Esophagus (tissue), 2 donors: ENCODE data around the gene RAMP3. TPM values are rescaled to one million over a fixed set of nuclear protein-coding genes. Genes with fewer than 3 reads are reported as not detected.

Source experiments
- H3K27ac ChIP-seq, 2 donors: one replicate each; pipeline ENCODE4 v1.5.1; 2013; ENCODE audit warnings: low read depth in 2 of 2, mild to moderate bottlenecking in 2 of 2, inconsistent platforms in 1 of 2, low read length in 1 of 2, moderate library complexity in 1 of 2
- H3K27me3 ChIP-seq, 2 donors: one replicate each; pipeline ENCODE4 v1.6.1; 2013; ENCODE audit warnings: low read length in 2 of 2, control low read depth in 1 of 2, mild to moderate bottlenecking in 1 of 2; ENCODE audit not compliant: insufficient read depth in 2 of 2, control insufficient read depth in 1 of 2
- H3K36me3 ChIP-seq, 2 donors: one replicate each; pipeline ENCODE4 v1.6.1; 2013; ENCODE audit warnings: low read length in 1 of 2; ENCODE audit not compliant: control insufficient read depth in 2 of 2, insufficient read depth in 2 of 2
- H3K4me1 ChIP-seq, 2 donors: one replicate each; pipeline ENCODE4 v1.6.1; 2013; ENCODE audit warnings: low read length in 1 of 2; ENCODE audit not compliant: control insufficient read depth in 2 of 2, insufficient read depth in 2 of 2
- H3K4me3 ChIP-seq, 2 donors: one replicate each; pipeline ENCODE4 v1.5.1; 2013; ENCODE audit warnings: low read length in 2 of 2, mild to moderate bottlenecking in 2 of 2, low read depth in 1 of 2, moderate library complexity in 1 of 2
- H3K9me3 ChIP-seq, 2 donors: one replicate each; pipeline ENCODE4 v1.6.1; 2013; ENCODE audit warnings: mild to moderate bottlenecking in 2 of 2, low read depth in 1 of 2, low read length in 1 of 2, moderate library complexity in 1 of 2; ENCODE audit not compliant: control insufficient read depth in 2 of 2, insufficient read depth in 1 of 2
- WGBS, 2 donors: extraction: QIAGEN DNeasy Blood & Tissue Kit; methylation state at CpG; one replicate each; pipeline ENCODE4 v1.1.7; 2013; 5-methylcytosine and 5-hydroxymethylcytosine counted together
- polyA plus RNA-seq, 2 donors: library from polyadenylated mRNA; stranded (reverse); fragments of 200-250 nt; gene quantifications; one replicate each; pipeline ENCODE4 v1.2.3, GENCODE V29; 2013
- donor health status: healthy with polysubstance abuse.
- donor health status: Bipolar disorder and iron deficiency.

Gene RAMP3
- polyA plus RNA-seq, 2 donors, result 8.5 to 12.1 TPM

- WGBS, 2 donors, result 83 to 87% methylated on average over 13 of the region's 13 CpGs
- Histone ChIP-seq H3K27me3 (no peaks in the 10 kb centered on the region), H3K4me3 (no peak overlapping the region), H3K27ac (no peak overlapping the region), H3K9me3 (no peaks in the 10 kb centered on the region), H3K36me3 (no peaks in the 10 kb centered on the region), H3K4me1 (no peaks in the 10 kb centered on the region)
Observed at GRCh38 chr7:45223728-45224630, 66.4 kb downstream of the RAMP3 start.

- Histone ChIP-seq H3K4me1 (no peaks in the 10 kb centered on the region), H3K36me3 (no peaks in the 10 kb centered on the region), H3K4me3 (no peak overlapping the region), H3K27me3 (no peaks in the 10 kb centered on the region), H3K27ac (no peak overlapping the region), H3K9me3 (no peaks in the 10 kb centered on the region)
- 16% methylated on average over 3 of the region's 3 CpGs for WGBS, 2 donors
Observed at GRCh38 chr7:45224832-45225231, 67.2 kb downstream of the RAMP3 start.

GRCh38 chr7:45225311-45225947 is 67.8 kb downstream of the RAMP3 start:
- Histone ChIP-seq H3K9me3 (no peaks in the 10 kb centered on the region), H3K27me3 (no peaks in the 10 kb centered on the region), H3K27ac (no peak overlapping the region), H3K36me3 (no peaks in the 10 kb centered on the region), H3K4me3 (no peak overlapping the region), H3K4me1 (no peaks in the 10 kb centered on the region)
- 73 to 76% methylated on average over 9 of the region's 9 CpGs for WGBS, 2 donors

GRCh38 chr7:45225948-45226335 is 68.4 kb downstream of the RAMP3 start:
- no peak overlapping the region for H3K4me3 ChIP-seq
- H3K36me3 ChIP-seq, result no peaks in the 10 kb centered on the region
- H3K27ac ChIP-seq, result no peak overlapping the region
- H3K9me3 ChIP-seq, result no peaks in the 10 kb centered on the region
- H3K27me3 ChIP-seq, result no peaks in the 10 kb centered on the region
- H3K4me1 ChIP-seq, result no peaks in the 10 kb centered on the region
- WGBS, 2 donors, result 32 to 38% methylated on average over 2 of the region's 2 CpGs

- no peak overlapping the region for H3K27ac ChIP-seq
- WGBS, 2 donors, result 58 to 68% methylated on average over 8 of the region's 8 CpGs
- no peaks in the 10 kb centered on the region for H3K27me3 ChIP-seq
- H3K4me3 ChIP-seq, result no peak overlapping the region
- H3K36me3 ChIP-seq, result no peaks in the 10 kb centered on the region
- H3K9me3 ChIP-seq, result no peaks in the 10 kb centered on the region
- H3K4me1 ChIP-seq, result peaks cover 0 to 4% of the 10 kb centered on the region in 2 donors
Observed at GRCh38 chr7:45229156-45229920, 71.7 kb downstream of the RAMP3 start.

- no peak overlapping the region for H3K4me3 ChIP-seq
- H3K36me3 ChIP-seq, result no peaks in the 10 kb centered on the region
- H3K9me3 ChIP-seq, result no peaks in the 10 kb centered on the region
- no peaks in the 10 kb centered on the region for H3K27me3 ChIP-seq
- WGBS, 2 donors, result 49 to 51% methylated on average over 6 of the region's 6 CpGs
- peaks cover 0 to 4% of the 10 kb centered on the region in 2 donors for H3K4me1 ChIP-seq
- no peak overlapping the region for H3K27ac ChIP-seq
Observed at GRCh38 chr7:45230083-45230482, 72.5 kb downstream of the RAMP3 start.

GRCh38 chr7:45230611-45231165 is 73.1 kb downstream of the RAMP3 start:
- Histone ChIP-seq H3K4me1 (peaks cover 0 to 4% of the 10 kb centered on the region in 2 donors), H3K4me3 (no peak overlapping the region), H3K36me3 (no peaks in the 10 kb centered on the region), H3K27me3 (no peaks in the 10 kb centered on the region), H3K27ac (no peak overlapping the region), H3K9me3 (no peaks in the 10 kb centered on the region)
- 62 to 72% methylated on average over 4 of the region's 4 CpGs for WGBS, 2 donors

- WGBS, 2 donors, result 73% methylated on average over 1 of the region's 1 CpG
- H3K4me1 ChIP-seq, result peaks cover 0 to 4% of the 10 kb centered on the region in 2 donors
- H3K27me3 ChIP-seq, result no peaks in the 10 kb centered on the region
- no peaks in the 10 kb centered on the region for H3K9me3 ChIP-seq
- H3K36me3 ChIP-seq, result no peaks in the 10 kb centered on the region
- no peak overlapping the region for H3K27ac ChIP-seq
- no peak overlapping the region for H3K4me3 ChIP-seq
Observed at GRCh38 chr7:45233249-45233775, 75.7 kb downstream of the RAMP3 start.
